OCI-LY3 (cell line): ENCODE measurements around the gene APOL1.

Source experiments
- CTCF ChIP-seq: fragments of 200-600, 300-600 bp; sonication (generic); IDR thresholded peaks from 2 replicates; pipeline ENCODE4 v1.5.1; 2014; ENCODE audit warnings: antibody characterized with exemption, low read length, low read depth
- EZH2phosphoT487 ChIP-seq: fragments of 200-600 bp; shearing (Covaris generic); IDR thresholded peaks from 2 replicates; pipeline ENCODE4 v1.6.1; 2018; ENCODE audit warnings: antibody characterized with exemption, mixed run types, low read depth

GRCh38 chr22:36247955-36248354, 5.0 kb upstream of the APOL1 start:
- TF ChIP-seq CTCF (no peak), EZH2phosphoT487 (no peak)
